Measurements from ENCODE around the gene BEST1.
A peak's percentile ranks its signal among the peaks of the same experiment; 100 is the strongest.
"Not testable (repeated sequence)": the region's sequence is repeated elsewhere in the genome, so short reads cannot be mapped to it uniquely, and the experiment has no call there.

BEST1 gene

GRCh38 chr11:61949169-61950034 lies 749 bp upstream of the BEST1 start:
- peak; percentile 43 for DNase-seq

DNA sequence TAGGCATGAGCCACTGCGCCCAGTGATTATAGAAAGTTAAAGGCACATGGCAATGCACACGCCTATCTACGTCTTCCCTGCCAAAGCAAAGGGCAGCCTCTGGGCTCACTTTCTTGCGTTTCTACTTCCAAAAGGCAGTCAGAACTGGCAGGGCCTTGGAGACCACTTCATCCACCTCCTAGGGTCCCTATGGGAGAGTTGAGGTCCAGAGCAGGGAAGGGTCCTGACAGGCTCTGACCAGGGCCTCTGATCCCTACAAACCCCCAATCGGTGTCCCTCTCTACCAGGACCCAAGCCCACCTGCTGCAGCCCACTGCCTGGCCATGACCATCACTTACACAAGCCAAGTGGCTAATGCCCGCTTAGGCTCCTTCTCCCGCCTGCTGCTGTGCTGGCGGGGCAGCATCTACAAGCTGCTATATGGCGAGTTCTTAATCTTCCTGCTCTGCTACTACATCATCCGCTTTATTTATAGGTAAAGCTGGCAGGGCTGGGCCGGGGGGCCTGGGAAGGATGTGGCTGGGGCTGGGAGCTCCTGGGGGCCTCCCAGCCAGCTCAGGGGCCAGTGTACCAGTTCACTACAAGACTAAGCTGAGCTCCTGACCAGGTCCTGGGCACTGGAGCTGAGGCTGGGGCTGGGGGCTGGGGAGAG lies 1.5 kb downstream of the BEST1 start:
- no peak for DNase-seq

GRCh38 chr11:61952882-61953281 lies 2.7 kb downstream of the BEST1 start:
- no peak for DNase-seq

DNA sequence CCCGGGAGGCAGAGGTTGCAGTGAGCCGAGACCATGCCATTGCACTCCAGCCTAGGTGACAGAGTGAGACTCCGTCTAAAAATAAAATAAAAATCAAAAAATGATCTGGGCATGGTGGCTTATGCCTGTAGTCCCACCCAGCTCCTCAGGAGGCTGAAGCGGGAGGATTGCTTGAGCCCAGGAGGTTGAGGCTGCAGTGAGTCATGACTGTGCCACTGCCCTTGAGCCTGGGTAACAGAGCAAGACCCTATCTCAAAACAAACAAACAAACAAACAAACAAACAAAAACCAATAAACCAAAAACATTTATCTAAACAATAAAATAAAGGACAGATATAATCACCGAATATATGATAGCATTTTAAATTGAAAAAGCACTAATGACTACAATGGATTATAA lies 3.5 kb downstream of the BEST1 start:
- not testable (repeated sequence) for DNase-seq

DNA sequence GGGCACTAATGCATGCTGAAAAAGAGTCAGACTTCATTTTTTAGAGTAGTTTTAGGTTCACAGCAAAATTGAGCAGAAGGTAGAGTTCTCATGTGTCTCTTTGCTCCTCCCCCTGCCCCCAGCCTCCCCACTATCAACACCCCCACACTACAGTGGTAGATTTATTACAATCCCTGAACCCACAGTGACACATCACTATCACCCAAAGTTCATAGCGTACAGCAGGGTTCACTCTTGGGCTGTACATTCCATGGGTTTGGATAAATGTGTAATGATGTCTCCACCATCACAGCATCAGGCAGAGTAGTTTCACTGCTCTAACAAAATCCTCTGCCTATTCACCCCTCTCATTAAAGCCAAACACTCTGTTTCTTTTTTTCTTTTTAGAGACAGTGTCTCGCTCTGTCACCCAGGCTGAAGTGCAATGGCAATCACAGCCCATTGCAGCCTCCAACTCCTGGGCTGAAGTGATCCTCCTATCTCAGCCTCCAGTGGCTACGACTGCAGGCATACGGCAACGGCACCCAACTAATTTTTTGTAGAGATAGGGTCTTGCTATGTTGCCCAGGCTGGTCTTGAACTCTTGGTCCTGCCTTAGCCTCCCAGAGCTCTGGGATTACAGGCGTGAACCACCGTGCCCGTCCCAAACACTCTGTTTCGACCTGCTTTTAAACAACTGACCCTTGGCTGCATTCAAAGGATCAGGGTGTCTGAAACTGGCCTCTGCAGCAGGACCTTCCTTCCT lies 4.1 kb downstream of the BEST1 start:
- no peak for DNase-seq

GRCh38 chr11:61954851-61955421 lies 4.8 kb downstream of the BEST1 start:
- DNase-seq = no peak

- DNase-seq = no peak
Observed at GRCh38 chr11:61955422-61956135, 5.4 kb downstream of the BEST1 start.

- DNase-seq = no peak
Observed at GRCh38 chr11:61956191-61957020, 6.3 kb downstream of the BEST1 start.

DNA sequence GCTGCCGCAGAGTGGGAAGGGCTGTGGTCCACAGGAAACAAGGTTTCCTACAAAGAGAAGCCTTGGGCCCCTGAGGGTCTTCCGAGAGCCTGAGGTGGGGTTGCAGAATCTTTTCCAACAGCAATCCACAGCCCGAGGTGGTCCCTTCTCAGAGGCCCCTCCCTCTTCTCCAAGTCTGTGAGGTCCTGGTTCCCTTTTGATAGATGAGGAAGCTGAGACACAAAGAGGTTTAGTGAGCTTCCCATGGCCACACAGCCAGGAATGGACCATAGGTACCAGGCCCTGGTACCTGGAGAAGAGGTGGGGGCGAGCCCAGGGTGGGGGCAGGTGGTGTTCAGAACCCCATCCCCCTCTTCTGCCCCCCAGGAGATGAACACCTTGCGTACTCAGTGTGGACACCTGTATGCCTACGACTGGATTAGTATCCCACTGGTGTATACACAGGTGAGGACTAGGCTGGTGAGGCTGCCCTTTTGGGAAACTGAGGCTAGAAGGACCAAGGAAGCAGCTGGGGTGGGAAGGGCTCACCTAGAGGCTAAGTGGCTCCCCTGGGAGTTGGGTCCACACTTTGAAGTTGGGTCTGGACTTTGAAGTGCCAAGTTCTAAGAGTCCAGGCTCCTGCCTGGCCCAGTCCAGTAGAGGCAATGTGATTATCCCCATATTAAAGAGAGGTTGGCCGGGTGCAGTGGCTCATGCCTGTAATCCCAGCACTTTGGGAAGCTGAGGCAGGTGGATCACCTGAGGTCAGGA lies 7.0 kb downstream of the BEST1 start:
- DNase-seq = no peak

DNA sequence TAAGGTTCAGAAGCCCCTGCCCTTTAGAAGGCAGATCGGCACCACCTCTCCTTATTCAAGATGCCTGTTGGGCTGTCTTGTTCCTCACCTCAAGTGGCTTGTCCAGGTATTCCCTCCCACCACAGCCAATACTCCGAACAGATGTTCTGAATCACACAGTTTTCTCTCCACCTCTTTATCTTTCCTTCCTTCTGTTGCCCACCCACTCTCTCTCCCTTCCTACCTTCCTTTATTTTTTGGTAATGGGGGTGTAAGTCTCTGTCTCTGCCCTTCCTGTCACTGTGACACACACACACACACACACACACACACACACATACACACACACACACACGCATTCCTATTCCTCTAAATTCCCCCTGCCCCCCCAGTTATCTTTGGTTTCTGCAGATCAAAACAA lies 8.4 kb downstream of the BEST1 start:
- no peak for DNase-seq

GRCh38 chr11:61959114-61959513 lies 9.0 kb downstream of the BEST1 start:
- DNase-seq = no peak

DNA sequence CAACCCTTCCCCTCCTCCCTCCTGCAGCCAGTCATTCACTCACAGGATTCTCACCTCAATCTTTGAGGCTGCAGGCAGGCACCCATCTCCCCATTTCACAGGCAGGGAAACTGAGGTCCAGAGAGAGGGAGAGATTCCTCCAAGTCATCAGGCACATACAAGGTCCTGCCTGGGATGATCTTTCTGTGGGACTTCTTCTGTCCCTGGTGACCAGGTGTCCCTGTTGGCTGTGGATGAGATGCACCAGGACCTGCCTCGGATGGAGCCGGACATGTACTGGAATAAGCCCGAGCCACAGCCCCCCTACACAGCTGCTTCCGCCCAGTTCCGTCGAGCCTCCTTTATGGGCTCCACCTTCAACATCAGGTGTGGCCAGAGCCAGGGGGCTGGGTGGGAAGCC lies 9.5 kb downstream of the BEST1 start:
- DNase-seq = no peak

GRCh38 chr11:61960532-61960931 lies 10.4 kb downstream of the BEST1 start:
- no peak for DNase-seq

DNA sequence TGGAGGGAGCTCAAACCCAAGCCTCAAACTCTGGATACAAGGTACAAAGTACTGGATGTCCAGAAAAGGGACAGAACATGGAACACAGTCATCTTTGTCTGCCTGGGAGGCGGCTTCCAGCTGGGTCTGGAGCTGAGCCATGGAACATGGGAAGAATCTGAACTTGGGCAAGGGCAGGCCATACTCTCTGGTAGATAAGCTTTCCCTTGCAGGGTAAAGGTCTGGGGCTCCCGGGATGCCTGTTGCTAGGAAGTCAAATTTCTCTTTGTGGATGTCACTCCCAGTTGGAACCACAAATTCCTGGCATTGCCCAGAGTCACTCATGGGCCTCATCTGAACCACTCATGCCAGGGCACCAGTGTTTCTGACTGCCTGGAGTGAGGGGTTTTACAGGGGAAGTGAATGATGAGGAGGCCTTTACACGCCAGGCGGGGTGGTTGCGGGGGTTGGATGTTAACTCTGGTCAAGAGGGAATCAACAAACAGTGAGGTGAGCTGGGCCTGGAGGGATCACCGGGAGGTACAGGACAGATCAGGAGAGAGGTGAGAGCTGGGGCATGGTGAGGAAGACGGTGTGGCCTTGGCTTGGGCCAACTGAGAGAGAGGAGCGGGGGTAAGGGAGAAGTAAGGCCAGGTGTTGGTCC lies 11.5 kb downstream of the BEST1 start:
- DNase-seq = no peak

DNA sequence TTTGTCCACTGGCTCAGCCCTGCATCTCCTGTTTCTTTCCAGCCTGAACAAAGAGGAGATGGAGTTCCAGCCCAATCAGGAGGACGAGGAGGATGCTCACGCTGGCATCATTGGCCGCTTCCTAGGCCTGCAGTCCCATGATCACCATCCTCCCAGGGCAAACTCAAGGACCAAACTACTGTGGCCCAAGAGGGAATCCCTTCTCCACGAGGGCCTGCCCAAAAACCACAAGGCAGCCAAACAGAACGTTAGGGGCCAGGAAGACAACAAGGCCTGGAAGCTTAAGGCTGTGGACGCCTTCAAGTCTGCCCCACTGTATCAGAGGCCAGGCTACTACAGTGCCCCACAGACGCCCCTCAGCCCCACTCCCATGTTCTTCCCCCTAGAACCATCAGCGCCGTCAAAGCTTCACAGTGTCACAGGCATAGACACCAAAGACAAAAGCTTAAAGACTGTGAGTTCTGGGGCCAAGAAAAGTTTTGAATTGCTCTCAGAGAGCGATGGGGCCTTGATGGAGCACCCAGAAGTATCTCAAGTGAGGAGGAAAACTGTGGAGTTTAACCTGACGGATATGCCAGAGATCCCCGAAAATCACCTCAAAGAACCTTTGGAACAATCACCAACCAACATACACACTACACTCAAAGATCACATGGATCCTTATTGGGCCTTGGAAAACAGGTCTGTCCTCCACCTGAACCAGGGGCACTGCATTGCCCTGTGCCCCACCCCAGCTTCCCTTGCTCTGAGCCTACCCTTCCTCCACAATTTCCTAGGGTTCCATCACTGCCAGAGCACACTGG lies 12.3 kb downstream of the BEST1 start:
- no peak for DNase-seq

GRCh38 chr11:61963016-61963281 lies 12.8 kb downstream of the BEST1 start:
- no peak for DNase-seq

GRCh38 chr11:61963282-61964057 lies 13.3 kb downstream of the BEST1 start:
- peak; percentile 78 for DNase-seq

DNA sequence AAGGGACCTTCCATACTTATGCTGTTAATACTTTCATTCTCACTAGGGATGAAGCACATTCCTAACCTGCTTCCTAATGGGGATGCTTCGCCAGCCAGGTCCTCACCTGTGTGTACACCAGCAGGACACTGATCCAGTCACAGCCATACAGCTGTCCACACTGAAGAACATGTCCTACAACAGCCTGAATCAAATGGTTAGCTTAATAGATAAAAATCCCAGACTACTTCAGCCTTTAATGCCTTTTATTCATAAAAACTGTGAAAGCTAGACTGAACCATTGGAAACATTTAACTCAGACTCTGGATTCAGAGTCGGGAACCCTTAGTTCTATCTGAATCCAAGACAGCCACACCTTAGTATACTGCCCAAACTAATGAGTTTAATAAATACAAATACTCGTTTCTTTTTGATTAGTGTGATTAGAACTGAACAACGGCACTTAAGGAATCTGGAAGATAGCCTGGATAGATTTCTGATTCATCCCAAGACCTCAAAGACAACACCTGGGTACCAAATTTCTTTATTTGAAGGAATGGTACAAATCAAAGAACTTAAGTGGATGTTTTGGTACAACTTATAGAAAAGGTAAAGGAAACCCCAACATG lies 14.0 kb downstream of the BEST1 start:
- DNase-seq = no peak

All from RPMI8226 (cell line).